OCI-LY1 (cell line): Measurements from ENCODE around the gene SPATA46.

Experiments
- CTCF ChIP-seq: fragments of 200-600 bp; sonication (generic), shearing (Covaris generic); IDR thresholded peaks from 2 replicates; pipeline ENCODE4 v1.5.1; 2017; ENCODE audit warnings: mild to moderate bottlenecking, antibody characterized with exemption, low read length, moderate library complexity, mixed read lengths
- EZH2 ChIP-seq: fragments of 200-600 bp; sonication (generic), shearing (Covaris generic); IDR thresholded peaks from 2 replicates; pipeline ENCODE4 v1.8.0; 2017; ENCODE audit warnings: borderline replicate concordance, mixed run types, mild to moderate bottlenecking, antibody characterized with exemption, low read length, moderate library complexity, mixed read lengths

- TF ChIP-seq CTCF (no peak), EZH2 (no peak)
Measured at GRCh38 chr1:162361349-162361748, 15.3 kb downstream of the SPATA46 start.
